Measurements from ENCODE around the gene SH3RF1. TPM values are rescaled to one million over a fixed set of nuclear protein-coding genes. Genes with fewer than 3 reads are reported as not detected.

SH3RF1 gene
- total RNA-seq, 1 experiment from 2014 or later, result 15.3 TPM

- Histone ChIP-seq H3K56ac (ENCODE audit: insufficient read length, low read depth, low read length) (no peak overlapping the region), H3K27ac (ENCODE audit: insufficient read length, low read depth, low read length) (no peak overlapping the region), H2AK5ac (ENCODE audit: insufficient read length, low read length) (no peak overlapping the region), H3K4me1 (ENCODE audit: insufficient read depth, low read length) (no peaks in the 10 kb centered on the region; the same call in 1 of the 2 replicates), H4K91ac (ENCODE audit: insufficient read length, low read depth, low read length) (no peak overlapping the region), H3K23ac (ENCODE audit: insufficient read length, low read depth, low read length) (no peak overlapping the region), H2BK5ac (ENCODE audit: insufficient read length, low read length) (no peak overlapping the region), H4K8ac (replicated peaks; ENCODE audit: insufficient read length, low read depth, low read length) (no peak overlapping the region), H3K9me3 (ENCODE audit: control insufficient read depth, low read depth, low read length) (no peaks in the 10 kb centered on the region), H2BK20ac (ENCODE audit: low read depth, low read length, poor library complexity, severe bottlenecking) (no peak overlapping the region), H2BK12ac (ENCODE audit: insufficient read length, low read depth, low read length) (no peak overlapping the region), H3K79me2 (ENCODE audit: insufficient read depth, low read length) (no peaks in the 10 kb centered on the region), H3K79me1 (ENCODE audit: insufficient read depth, low read depth, low read length, poor library complexity, severe bottlenecking) (no peaks in the 10 kb centered on the region), H3K4me2 (ENCODE audit: insufficient read depth, insufficient read length, low read length) (no peak overlapping the region), H3K23me2 (ENCODE audit: insufficient read length, low read depth, low read length, poor library complexity, severe bottlenecking) (no peaks in the 10 kb centered on the region), H3K14ac (ENCODE audit: insufficient read depth, low read length) (no peak overlapping the region), H2BK15ac (ENCODE audit: low read depth, low read length) (no peak overlapping the region), H3K27me3 (ENCODE audit: insufficient read depth, low read length) (no peaks in the 10 kb centered on the region), H3K18ac (ENCODE audit: insufficient read length, low read depth, low read length) (no peak overlapping the region), H4K5ac (ENCODE audit: insufficient read length, low read depth, low read length) (no peak overlapping the region), H3K4ac (ENCODE audit: low read depth, low read length) (no peak overlapping the region), H3K9ac (ENCODE audit: extremely low read depth, insufficient read length, low read length) (no peak overlapping the region), H2BK120ac (ENCODE audit: low read depth, low read length, poor library complexity, severe bottlenecking) (no peak overlapping the region), H2AFZ (ENCODE audit: low read length) (no peak overlapping the region), H3T11ph (ENCODE audit: low read length) (no peak overlapping the region), H4K20me1 (ENCODE audit: control insufficient read depth, insufficient read depth, insufficient read length) (no peaks in the 10 kb centered on the region)
- no peak for DNase-seq
- no peak overlapping the region; a peak in 1 of 7 replicates for H3K27ac Mint-ChIP-seq
- TF ChIP-seq CTCF (conservative IDR thresholded peaks at IDR 0.05), result no peak
- H3K4me1 Mint-ChIP-seq, result peaks cover 9 to 12% of the 10 kb centered on the region in 2 experiments
- H3K36me3 Mint-ChIP-seq (ENCODE audit: insufficient read depth in 1 of 3, low read depth in 3 of 3), result peaks cover 4 to 13% (median 11%) of the 10 kb centered on the region in 3 experiments; a peak in 4 of 7 replicates
- H3K27me3 Mint-ChIP-seq (ENCODE audit: low read depth), result no peaks in the 10 kb centered on the region
- no CpG with 5 or more reads among the region's 2 CpGs for WGBS (ENCODE audit: extremely low coverage, insufficient read length, low lambda C conversion rate)
- H3K9me3 Mint-ChIP-seq, result no peaks in the 10 kb centered on the region
- H3K4me3 Mint-ChIP-seq, result no peak overlapping the region
Observed at GRCh38 chr4:169151671-169152070, 119.1 kb downstream of the SH3RF1 start.

All from H9 (cell line).